Psoas muscle (tissue), 8 donors: ENCODE data around the gene HOXA9. TPM values are rescaled to one million over a fixed set of nuclear protein-coding genes. Genes with fewer than 3 reads are reported as not detected.

Experiments used
- ATAC-seq, 4 donors: fragments of 200-7000 bp; cut with Tn5 transposase; one replicate each; pipeline ENCODE4 v1.9.1; 2020; ENCODE audit warnings: moderate library complexity in 3 of 4, mild to moderate bottlenecking in 2 of 4
- DNase-seq, 2 donors: peaks; one replicate each; pipeline ENCODE4 v3.0.0-alpha.2; 2020
- H3K27ac ChIP-seq: fragments of 200-600 bp; one replicate; pipeline ENCODE4 v1.8.0; 2022
- H3K27me3 ChIP-seq, 3 donors: fragments of 200-600 bp in 1 of 3; one replicate each; pipeline versions ENCODE4 v1.6.1 to v1.8.0; 2013 to 2022; ENCODE audit warnings: low read length in 2 of 3, mild to moderate bottlenecking in 2 of 3, moderate library complexity in 1 of 3; ENCODE audit not compliant: insufficient read depth in 3 of 3
- H3K36me3 ChIP-seq, 2 donors: fragments of 200-600 bp in 1 of 2; one replicate each; pipeline versions ENCODE4 v1.6.1 to v1.8.0; 2013 to 2022; ENCODE audit warnings: low read depth in 1 of 2, mild to moderate bottlenecking in 1 of 2, moderate library complexity in 1 of 2; ENCODE audit not compliant: insufficient read depth in 1 of 2
- H3K4me1 ChIP-seq: fragments of 200-600 bp; one replicate; pipeline ENCODE4 v1.8.0; 2022
- H3K4me3 ChIP-seq: fragments of 200-600 bp; one replicate; pipeline ENCODE4 v1.8.0; 2022; ENCODE audit warnings: mild to moderate bottlenecking
- H3K9me3 ChIP-seq: fragments of 200-600 bp; one replicate; pipeline ENCODE4 v1.8.0; 2022
- CTCF ChIP-seq: fragments of 200-600 bp; IDR thresholded peaks from one replicate; pipeline ENCODE4 v1.8.0; 2022; ENCODE audit warnings: antibody characterized with exemption
- WGBS, 3 donors: extraction: QIAGEN DNeasy Blood & Tissue Kit; methylation state at CpG; one replicate each; pipeline versions ENCODE4 v1.1.6 to v1.1.7; 2013; 5-methylcytosine and 5-hydroxymethylcytosine counted together
- intact Hi-C, 2 donors: fragments of 100-400 bp; cut with DNase I; formaldehyde crosslinking; loops; one replicate each; pipeline versions ENCODE4 v1.11.0 to v1.14.2; 2022
- polyA plus RNA-seq, 3 donors: library from polyadenylated mRNA; stranded (reverse); fragments of 200-250 nt; gene quantifications; one replicate each; pipeline ENCODE4 v1.2.3, GENCODE V29; 2013
- total RNA-seq, 4 donors: library from RNA; stranded (reverse); fragmentation: NEBNext Ultra II Directional in 2 of 4; extraction: Animal tissue kit (Norgen Biotek cat#: 25700) in 2 of 4; gene quantifications; one replicate each; pipeline versions ENCODE4 v1.2.1 to v1.2.4, GENCODE V29; 2021 to 2023
- donor health status: healthy with polysubstance abuse.
- donor health status: DM: no; HTN: no; CAD: no; lungs with moderate emphysema.
- donor health status: Bipolar disorder and iron deficiency.
- donor health status: healthy.
- donor health status: DM: yes; HTN: yes; CAD: no.
- donor health status: DM: no; HTN: no; CAD: no.
- donor health status: DM: no; HTN: no; CAD: no.
- donor health status: DM: yes; HTN: yes; CAD: no.

The HOXA9 gene
- total and polyA plus RNA-seq, 7 donors = 0.81 to 55.9 (median 16.0) TPM; not detected in 1

GRCh38 chr7:27173956-27174873 lies 8.9 kb upstream of the HOXA9 start, which contains the start of gene HOXA10:
Gene HOXA10 (minus strand): TSS chr7:27174320. CDS start chr7:27174306, 14 bp downstream.
- intact Hi-C loops = loop anchor here in 1 of 2 donors (2.0 kb wide), 1 partner anchor 1317 kb away; no protein-coding TSS in a partner anchor
- Histone ChIP-seq H3K27ac (peak within 1 kb of the TSS; percentile 92), H3K9me3 (no peaks in the 10 kb centered on the region), H3K27me3 (no peaks in the 10 kb centered on the region), H3K4me1 (peaks cover 19% of the 10 kb centered on the region), H3K4me3 (peak within 1 kb of the TSS; percentile 79), H3K36me3 (no peaks in the 10 kb centered on the region)
- no peak for TF ChIP-seq CTCF
- ATAC-seq = peak in 3 of 4 donors; percentile 8 to 15 (median 14)
- 7 to 12% (median 12%) methylated on average over 67 to 82 of the region's 82 CpGs for WGBS, 3 donors
- DNase-seq = peak in 1 of 2 donors; percentile 70

GRCh38 chr7:27173511-27173955 lies 8.2 kb upstream of the HOXA9 start:
- intact Hi-C loops = loop anchor here in 1 of 2 donors (2.0 kb wide), 1 partner anchor 1317 kb away; no protein-coding TSS in a partner anchor
- no peaks in the 10 kb centered on the region for H3K9me3 ChIP-seq
- H3K4me3 ChIP-seq = peak overlapping the region; percentile 79
- ATAC-seq (peak; percentile 18 to 54 (median 44)), DNase-seq (peak in 1 of 2 donors; percentile 81)
- no peaks in the 10 kb centered on the region for H3K36me3 ChIP-seq
- 0 to 1% (median 0%) methylated on average over 40 to 59 of the region's 59 CpGs for WGBS, 3 donors
- peak overlapping the region; percentile 92 for H3K27ac ChIP-seq
- H3K4me1 ChIP-seq = peaks cover 19% of the 10 kb centered on the region
- no peaks in the 10 kb centered on the region for H3K27me3 ChIP-seq
- no peak for TF ChIP-seq CTCF

GRCh38 chr7:27172823-27173510 lies 7.6 kb upstream of the HOXA9 start:
- Histone ChIP-seq H3K9me3 (no peaks in the 10 kb centered on the region), H3K27ac (peak overlapping the region; percentile 92), H3K27me3 (no peaks in the 10 kb centered on the region), H3K36me3 (no peaks in the 10 kb centered on the region), H3K4me1 (peaks cover 17% of the 10 kb centered on the region), H3K4me3 (peak overlapping the region; percentile 79)
- intact Hi-C loops = loop anchor here in 1 of 2 donors (2.0 kb wide), 1 partner anchor 1316 kb away; no protein-coding TSS in a partner anchor
- DNase-seq (peak in 1 of 2 donors; percentile 89), ATAC-seq (peak; percentile 40 to 60 (median 51))
- no peak for TF ChIP-seq CTCF
- WGBS, 3 donors = 0 to 1% (median 1%) methylated on average over 53 to 58 of the region's 58 CpGs

- TF ChIP-seq CTCF = no peak
- whole genome bisulfite sequencing, 3 donors = 10 to 20% (median 14%) methylated on average over 10 of the region's 10 CpGs
- Histone ChIP-seq H3K36me3 (no peaks in the 10 kb centered on the region), H3K27ac (peak overlapping the region; percentile 92), H3K4me3 (peak overlapping the region; percentile 79), H3K9me3 (no peaks in the 10 kb centered on the region), H3K27me3 (no peaks in the 10 kb centered on the region), H3K4me1 (peaks cover 22% of the 10 kb centered on the region)
- intact Hi-C loops = loop anchor here in 1 of 2 donors (2.0 kb wide), 1 partner anchor 1316 kb away; no protein-coding TSS in a partner anchor
- peak in 1 of 2 donors; percentile 58 for DNase-seq
- no peak for ATAC-seq
Measured at GRCh38 chr7:27172315-27172774, 7.0 kb upstream of the HOXA9 start.
